ENCODE measurements around the gene CRYGB. TPM values are rescaled to one million over a fixed set of nuclear protein-coding genes. Genes with fewer than 3 reads are reported as not detected.

Gene CRYGB
- total RNA-seq, 1 experiment from 2014 or later: not detected

DNA sequence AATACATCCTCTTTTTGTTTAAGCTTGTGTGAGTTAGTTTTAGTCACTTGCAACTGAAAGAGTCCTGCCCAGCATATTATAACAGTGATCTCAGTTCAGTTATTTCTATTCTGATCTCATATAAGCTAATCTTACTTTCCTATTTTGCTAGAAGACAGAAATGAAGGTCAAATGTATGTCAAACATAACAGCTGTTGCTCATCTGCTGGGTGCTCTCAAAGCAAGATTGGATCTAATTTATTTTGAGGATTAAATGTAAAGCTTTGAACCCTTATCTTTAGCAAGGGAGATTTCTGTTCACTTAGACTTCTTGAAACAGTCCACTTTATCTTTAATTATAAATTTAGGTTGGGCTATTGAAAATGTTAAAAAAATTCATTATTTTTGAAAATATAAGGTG, 52.8 kb downstream of the CRYGB start:
- Histone ChIP-seq H2BK5ac (ENCODE audit: insufficient read length, low read length) (no peak overlapping the region), H4K20me1 (ENCODE audit: control insufficient read depth, insufficient read depth, insufficient read length) (no peaks in the 10 kb centered on the region), H3K14ac (ENCODE audit: insufficient read depth, low read length) (no peak overlapping the region), H2BK20ac (ENCODE audit: low read depth, low read length, poor library complexity, severe bottlenecking) (no peak overlapping the region), H3K18ac (ENCODE audit: insufficient read length, low read depth, low read length) (no peak overlapping the region), H3K9ac (ENCODE audit: extremely low read depth, insufficient read length, low read length) (no peak overlapping the region), H2AFZ (ENCODE audit: low read length) (no peak overlapping the region), H3K79me2 (ENCODE audit: insufficient read depth, low read length) (no peaks in the 10 kb centered on the region), H3K27me3 (ENCODE audit: insufficient read depth, low read length) (no peaks in the 10 kb centered on the region), H4K5ac (ENCODE audit: insufficient read length, low read depth, low read length) (no peak overlapping the region), H4K8ac (replicated peaks; ENCODE audit: insufficient read length, low read depth, low read length) (no peak overlapping the region), H3K23ac (ENCODE audit: insufficient read length, low read depth, low read length) (no peak overlapping the region), H2BK15ac (ENCODE audit: low read depth, low read length) (no peak overlapping the region), H3T11ph (ENCODE audit: low read length) (no peak overlapping the region), H4K91ac (ENCODE audit: insufficient read length, low read depth, low read length) (no peak overlapping the region), H2BK120ac (ENCODE audit: low read depth, low read length, poor library complexity, severe bottlenecking) (no peak overlapping the region), H2BK12ac (ENCODE audit: insufficient read length, low read depth, low read length) (no peak overlapping the region), H3K4me1 (ENCODE audit: insufficient read depth, low read length) (no peaks in the 10 kb centered on the region; the same call in 1 of the 2 replicates), H3K4me2 (ENCODE audit: insufficient read depth, insufficient read length, low read length) (no peak overlapping the region), H3K56ac (ENCODE audit: insufficient read length, low read depth, low read length) (no peak overlapping the region), H2AK5ac (ENCODE audit: insufficient read length, low read length) (no peak overlapping the region), H3K79me1 (ENCODE audit: insufficient read depth, low read depth, low read length, poor library complexity, severe bottlenecking) (no peaks in the 10 kb centered on the region), H3K9me3 (ENCODE audit: control insufficient read depth, low read depth, low read length) (no peaks in the 10 kb centered on the region), H3K4ac (ENCODE audit: low read depth, low read length) (no peak overlapping the region), H3K23me2 (ENCODE audit: insufficient read length, low read depth, low read length, poor library complexity, severe bottlenecking) (no peaks in the 10 kb centered on the region), H3K27ac (ENCODE audit: insufficient read length, low read depth, low read length) (no peak overlapping the region)
- H3K9me3 Mint-ChIP-seq: peaks cover 0 to 5% of the 10 kb centered on the region in 2 experiments; a peak in 1 of 5 replicates
- no peaks in the 10 kb centered on the region; a peak in 2 of 7 replicates for H3K36me3 Mint-ChIP-seq (ENCODE audit: insufficient read depth in 1 of 3, low read depth in 3 of 3)
- H3K27me3 Mint-ChIP-seq (ENCODE audit: low read depth): no peaks in the 10 kb centered on the region
- TF ChIP-seq, protein P1, sequence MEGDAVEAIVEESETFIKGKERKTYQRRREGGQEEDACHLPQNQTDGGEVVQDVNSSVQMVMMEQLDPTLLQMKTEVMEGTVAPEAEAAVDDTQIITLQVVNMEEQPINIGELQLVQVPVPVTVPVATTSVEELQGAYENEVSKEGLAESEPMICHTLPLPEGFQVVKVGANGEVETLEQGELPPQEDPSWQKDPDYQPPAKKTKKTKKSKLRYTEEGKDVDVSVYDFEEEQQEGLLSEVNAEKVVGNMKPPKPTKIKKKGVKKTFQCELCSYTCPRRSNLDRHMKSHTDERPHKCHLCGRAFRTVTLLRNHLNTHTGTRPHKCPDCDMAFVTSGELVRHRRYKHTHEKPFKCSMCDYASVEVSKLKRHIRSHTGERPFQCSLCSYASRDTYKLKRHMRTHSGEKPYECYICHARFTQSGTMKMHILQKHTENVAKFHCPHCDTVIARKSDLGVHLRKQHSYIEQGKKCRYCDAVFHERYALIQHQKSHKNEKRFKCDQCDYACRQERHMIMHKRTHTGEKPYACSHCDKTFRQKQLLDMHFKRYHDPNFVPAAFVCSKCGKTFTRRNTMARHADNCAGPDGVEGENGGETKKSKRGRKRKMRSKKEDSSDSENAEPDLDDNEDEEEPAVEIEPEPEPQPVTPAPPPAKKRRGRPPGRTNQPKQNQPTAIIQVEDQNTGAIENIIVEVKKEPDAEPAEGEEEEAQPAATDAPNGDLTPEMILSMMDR (conservative IDR thresholded peaks at IDR 0.05): no peak
- H3K4me3 Mint-ChIP-seq: no peak overlapping the region
- no peak overlapping the region for H3K27ac Mint-ChIP-seq
- no peaks in the 10 kb centered on the region for H3K4me1 Mint-ChIP-seq
- no peak for DNase-seq

Other genes with a start within 250 kb of the CRYGB start
- 7.3 and 7.5 TPM in 2 replicates for gene PLEKHM3, start 120.6 kb downstream of the CRYGB start, total RNA-seq (2021)
- not detected in 2 replicates for gene CRYGD, start 21.6 kb downstream of the CRYGB start, total RNA-seq (2021)
- gene CRYGC, start 16.3 kb downstream of the CRYGB start, total RNA-seq (2021): not detected in 2 replicates
- gene CRYGA, start 17.4 kb upstream of the CRYGB start, total RNA-seq (2021): not detected in 2 replicates
- gene C2orf80, start 43.9 kb upstream of the CRYGB start, total RNA-seq (2021): not detected in 2 replicates
- 232 and 234 TPM in 2 replicates for gene IDH1, start 108.9 kb upstream of the CRYGB start, total RNA-seq (2021)
- gene PIKFYVE, start 120.1 kb upstream of the CRYGB start, total RNA-seq (2021): 25.7 and 27.2 TPM in 2 replicates

Measured in H9 (cell line).